LNCAP (cell line): ENCODE data around the gene B3GNT5.

Experiments
- CTCF ChIP-seq: fragments of 450-650 bp; IDR thresholded peaks from 2 replicates; pipeline ENCODE4 v1.5.1; 2017; ENCODE audit warnings: mild to moderate bottlenecking

Gene B3GNT5

GRCh38 chr3:183252973-183253527, at the start of gene B3GNT5:
Gene B3GNT5, plus strand, starts transcription at chr3:183253253. Its CDS starts 16,546 bp downstream, at chr3:183269799.
- no peak for TF ChIP-seq CTCF

GRCh38 chr3:183203670-183204069, 49.4 kb upstream of the B3GNT5 start:
- TF ChIP-seq CTCF: no peak

GRCh38 chr3:183208260-183208659, 44.8 kb upstream of the B3GNT5 start:
- no peak for TF ChIP-seq CTCF

DNA sequence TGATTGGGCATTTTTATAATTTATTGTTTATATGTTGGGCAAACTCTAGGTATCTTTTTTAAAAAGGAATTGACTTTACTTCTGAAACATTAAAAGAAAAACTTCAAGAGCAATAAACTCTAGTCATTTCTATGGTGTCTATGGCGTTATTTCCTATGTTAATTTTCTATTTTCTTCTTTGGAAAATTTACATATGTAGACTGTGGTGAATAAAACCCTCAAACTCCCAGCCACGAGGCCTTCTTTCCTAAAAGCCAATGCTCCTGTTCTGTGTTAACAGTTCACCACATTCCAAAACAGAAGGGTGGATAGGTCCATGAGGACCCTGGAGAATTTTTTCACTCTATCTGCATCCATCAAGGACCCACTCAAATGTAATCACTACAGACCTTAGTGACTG, 44.3 kb upstream of the B3GNT5 start:
- TF ChIP-seq CTCF: no peak

- TF ChIP-seq CTCF: no peak
Measured at GRCh38 chr3:183210341-183210740, 42.7 kb upstream of the B3GNT5 start.

DNA sequence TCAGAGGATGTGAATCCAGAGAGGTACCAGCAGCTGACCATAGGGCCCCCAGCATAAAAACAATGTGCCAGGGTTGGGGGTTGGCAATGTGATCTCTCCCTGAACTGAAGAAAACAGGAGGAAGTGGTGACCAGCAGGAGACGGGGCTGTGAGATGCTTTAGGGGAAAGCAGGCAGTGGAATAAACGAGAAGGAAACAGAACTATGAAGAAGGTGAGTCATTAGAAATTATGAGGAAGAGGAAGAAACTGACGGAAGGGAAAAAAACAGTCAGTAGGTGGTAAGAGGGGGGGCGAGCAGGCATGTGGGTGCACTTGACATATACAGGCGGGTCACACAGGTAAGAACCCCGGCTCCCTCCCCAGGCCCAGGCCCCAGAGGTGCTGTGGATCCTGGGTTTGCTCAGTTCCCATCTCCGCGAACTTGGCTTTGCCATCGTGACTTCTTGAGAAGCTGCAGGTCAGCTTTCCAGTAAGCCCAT, 42.2 kb upstream of the B3GNT5 start:
- TF ChIP-seq CTCF: no peak

- TF ChIP-seq CTCF: no peak
Measured at GRCh38 chr3:183211352-183211751, 41.7 kb upstream of the B3GNT5 start.

- TF ChIP-seq CTCF: no peak
Measured at GRCh38 chr3:183212096-183212495, 41.0 kb upstream of the B3GNT5 start.
